Mammary epithelial cell (primary cell): ENCODE results near the gene SFXN4.

Experiments
- EZH2 ChIP-seq: IDR thresholded peaks from 2 replicates; pipeline ENCODE4 v1.6.1; 2012; ENCODE audit warnings: low read length, inconsistent platforms, borderline replicate concordance
- TF ChIP-seq, protein P1 (sequence below), 2 donors: IDR thresholded peaks in 1 of 2; conservative IDR thresholded peaks in 1 of 2; 2 replicates each; pipeline ENCODE4 v1.5.1; 2011 to 2012; ENCODE audit warnings: inconsistent platforms in 2 of 2, low read length in 2 of 2, mild to moderate bottlenecking in 2 of 2, control low read depth in 1 of 2, low read depth in 1 of 2; ENCODE audit not compliant: insufficient read depth in 1 of 2; ENCODE audit errors: extremely low read depth in 1 of 2

DNA sequence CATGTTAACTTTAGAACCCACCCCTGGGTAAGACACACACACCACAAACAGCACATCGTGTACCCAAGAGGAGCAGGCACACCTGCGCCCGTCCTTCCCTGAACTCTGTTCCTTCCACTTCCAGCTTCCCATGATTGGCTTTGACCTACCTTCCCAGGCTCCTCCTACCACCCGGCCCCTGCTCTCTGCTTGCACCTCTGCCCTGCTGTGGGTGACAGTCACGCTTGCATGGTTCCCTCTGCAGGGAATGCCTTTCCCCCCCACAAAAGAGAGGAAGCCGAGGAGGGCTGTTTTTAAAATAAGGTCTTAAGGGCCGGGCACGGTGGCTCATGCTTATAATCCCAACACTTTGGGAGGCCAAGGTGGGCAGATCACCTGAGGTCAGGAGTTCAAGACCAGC, 16.4 kb downstream of the SFXN4 start:
- no peak for TF ChIP-seq EZH2
- TF ChIP-seq, protein P1, sequence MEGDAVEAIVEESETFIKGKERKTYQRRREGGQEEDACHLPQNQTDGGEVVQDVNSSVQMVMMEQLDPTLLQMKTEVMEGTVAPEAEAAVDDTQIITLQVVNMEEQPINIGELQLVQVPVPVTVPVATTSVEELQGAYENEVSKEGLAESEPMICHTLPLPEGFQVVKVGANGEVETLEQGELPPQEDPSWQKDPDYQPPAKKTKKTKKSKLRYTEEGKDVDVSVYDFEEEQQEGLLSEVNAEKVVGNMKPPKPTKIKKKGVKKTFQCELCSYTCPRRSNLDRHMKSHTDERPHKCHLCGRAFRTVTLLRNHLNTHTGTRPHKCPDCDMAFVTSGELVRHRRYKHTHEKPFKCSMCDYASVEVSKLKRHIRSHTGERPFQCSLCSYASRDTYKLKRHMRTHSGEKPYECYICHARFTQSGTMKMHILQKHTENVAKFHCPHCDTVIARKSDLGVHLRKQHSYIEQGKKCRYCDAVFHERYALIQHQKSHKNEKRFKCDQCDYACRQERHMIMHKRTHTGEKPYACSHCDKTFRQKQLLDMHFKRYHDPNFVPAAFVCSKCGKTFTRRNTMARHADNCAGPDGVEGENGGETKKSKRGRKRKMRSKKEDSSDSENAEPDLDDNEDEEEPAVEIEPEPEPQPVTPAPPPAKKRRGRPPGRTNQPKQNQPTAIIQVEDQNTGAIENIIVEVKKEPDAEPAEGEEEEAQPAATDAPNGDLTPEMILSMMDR (conservative IDR thresholded peaks at IDR 0.05 in 1 of 2, IDR thresholded peaks at IDR 0.05 in 1 of 2; ENCODE audit: extremely low read depth in 1 of 2, insufficient read depth in 1 of 2, low read depth in 1 of 2, low read length in 2 of 2), result no peak
